Activated CD8-positive, alpha-beta T cell treated with anti-CD3 and anti-CD28 coated beads for 36 hours (primary cell): ENCODE measurements around the gene INPP4A. TPM values are rescaled to one million over a fixed set of nuclear protein-coding genes. Genes with fewer than 3 reads are reported as not detected.

Source experiments
- ATAC-seq: fragments of 200-7000 bp; cut with Tn5 transposase; one replicate; pipeline ENCODE4 v1.10.0; 2021; ENCODE audit warnings: mild to moderate bottlenecking, moderate library complexity
- CTCF ChIA-PET: fragments of 350-600 bp; sonication (Branson Sonifier 250); formaldehyde crosslinking; loops from one replicate; lab custom pipeline; 2021; ENCODE audit warnings: antibody characterized with exemption; lab: Charles Lee
- POLR2A ChIA-PET: fragments of 350-600 bp; sonication (Branson Sonifier 250); formaldehyde crosslinking; loops from one replicate; lab custom pipeline; 2021; ENCODE audit warnings: antibody characterized with exemption; lab: Charles Lee
- DNase-seq: peaks from one replicate; pipeline ENCODE4 v3.0.0-alpha.2; 2020
- H3K27ac Mint-ChIP-seq: one replicate; pipeline ENCODE4 v1.8.0; 2021; ENCODE audit warnings: mild to moderate bottlenecking, mixed read lengths
- H3K27me3 Mint-ChIP-seq: one replicate; pipeline ENCODE4 v1.8.0; 2021; ENCODE audit warnings: mixed read lengths
- H3K36me3 Mint-ChIP-seq: one replicate; pipeline ENCODE4 v1.8.0; 2021; ENCODE audit warnings: low read depth, mixed read lengths
- H3K4me1 Mint-ChIP-seq: one replicate; pipeline ENCODE4 v1.8.0; 2021; ENCODE audit warnings: low read depth, mixed read lengths
- H3K4me3 Mint-ChIP-seq: one replicate; pipeline ENCODE4 v1.8.0; 2021; ENCODE audit warnings: mild to moderate bottlenecking, moderate library complexity, mixed read lengths
- H3K9me3 Mint-ChIP-seq: one replicate; pipeline ENCODE4 v1.8.0; 2021; ENCODE audit warnings: mixed read lengths
- CTCF ChIP-seq: fragments of 200-600 bp; IDR thresholded peaks from one replicate; pipeline ENCODE4 v1.8.0; 2022; ENCODE audit warnings: antibody characterized with exemption, mild to moderate bottlenecking
- intact Hi-C: fragments of 100-400 bp; cut with micrococcal nuclease; formaldehyde crosslinking; loops from one replicate; pipeline ENCODE4 v1.10.0; 2022
- total RNA-seq, 2 experiments: library from RNA; stranded (reverse); gene quantifications; one replicate each; pipeline ENCODE4 v1.2.3, GENCODE V29; 2021

Gene INPP4A
- total RNA-seq, result 10 to 100 TPM; 46.7 to 46.9 TPM

- ATAC-seq (peak; percentile 73), DNase-seq (peak; percentile 73)
- peaks cover 34% of the 10 kb centered on the region for H3K4me1 Mint-ChIP-seq
- intact Hi-C loops, result loop anchor here (5.0 kb wide), 1 partner anchor 38 kb away; no protein-coding TSS in a partner anchor
- ChIA-PET POLR2A (interaction anchor here (1.0 kb wide), 1 partner anchor 20 kb away, joined by 4 read pairs; no protein-coding TSS in a partner anchor), CTCF (interaction anchor here (0.6 to 1.3 kb wide), 2 partner anchors 22 to 73 kb away, joined by 3 read pairs; no protein-coding TSS in a partner anchor)
- H3K27me3 Mint-ChIP-seq, result no peaks in the 10 kb centered on the region
- TF ChIP-seq CTCF, result no peak
- peaks cover 8% of the 10 kb centered on the region for H3K36me3 Mint-ChIP-seq
- peaks cover 4% of the 10 kb centered on the region for H3K9me3 Mint-ChIP-seq
- peak within 1 kb of the TSS; percentile 90 for H3K27ac Mint-ChIP-seq
- peak within 1 kb of the TSS; percentile 81 for H3K4me3 Mint-ChIP-seq
Observed at GRCh38 chr2:98444436-98445176, at the start of gene INPP4A. TSS of gene INPP4A (plus strand) at chr2:98444858. CDS start at chr2:98520049, 75,191 bp downstream.

GRCh38 chr2:98395977-98396376 lies 48.7 kb upstream of the INPP4A start:
- Mint-ChIP-seq H3K27ac (no peak overlapping the region), H3K36me3 (no peaks in the 10 kb centered on the region), H3K27me3 (peaks cover 11% of the 10 kb centered on the region), H3K9me3 (no peaks in the 10 kb centered on the region), H3K4me3 (no peak overlapping the region), H3K4me1 (no peaks in the 10 kb centered on the region)
- ChIA-PET CTCF (interaction anchor here (1.2 kb wide), 1 partner anchor 11 kb away, joined by 4 read pairs; no protein-coding TSS in a partner anchor), POLR2A (no interaction called here)
- no peak for TF ChIP-seq CTCF
- intact Hi-C loops, result no loop called here
- DNase-seq (no peak), ATAC-seq (no peak)

GRCh38 chr2:98396745-98397355 lies 47.8 kb upstream of the INPP4A start:
- Mint-ChIP-seq H3K36me3 (no peaks in the 10 kb centered on the region), H3K9me3 (no peaks in the 10 kb centered on the region), H3K27ac (no peak overlapping the region), H3K27me3 (peaks cover 11% of the 10 kb centered on the region), H3K4me3 (no peak overlapping the region), H3K4me1 (no peaks in the 10 kb centered on the region)
- intact Hi-C loops, result no loop called here
- no peak for TF ChIP-seq CTCF
- ChIA-PET CTCF (interaction anchor here (1.2 kb wide), 1 partner anchor 12 kb away, joined by 4 read pairs; no protein-coding TSS in a partner anchor), POLR2A (no interaction called here)
- DNase-seq (no peak), ATAC-seq (no peak)

- H3K27ac Mint-ChIP-seq, result no peak overlapping the region
- H3K36me3 Mint-ChIP-seq, result no peaks in the 10 kb centered on the region
- ATAC-seq, result no peak
- no peak for TF ChIP-seq CTCF
- peaks cover 14% of the 10 kb centered on the region for H3K27me3 Mint-ChIP-seq
- H3K4me3 Mint-ChIP-seq, result no peak overlapping the region
- no peaks in the 10 kb centered on the region for H3K4me1 Mint-ChIP-seq
- POLR2A ChIA-PET, result interaction anchor here (0.7 to 1.1 kb wide), 2 partner anchors 100 to 210 kb away, joined by 3 read pairs; no protein-coding TSS in a partner anchor
- CTCF ChIA-PET, result interaction anchor here (0.9 kb wide), 1 partner anchor 13 kb away, joined by 3 read pairs; no protein-coding TSS in a partner anchor
- no peaks in the 10 kb centered on the region for H3K9me3 Mint-ChIP-seq
- intact Hi-C loops, result no loop called here
- no peak for DNase-seq
Observed at GRCh38 chr2:98399140-98399539, 45.5 kb upstream of the INPP4A start.
